OCI-LY7 (cell line): ENCODE measurements around the gene AGBL1. TPM values are rescaled to one million over a fixed set of nuclear protein-coding genes. Genes with fewer than 3 reads are reported as not detected.

Experiments
- BruUV-seq: library from RNA; stranded (reverse); fragments of 400-500 nt; replicated peaks from 2 replicates; lab custom pipeline; 2021; lab: Mats Ljungman, UMichigan
- CTCF ChIA-PET: fragments of 300-600 bp; sonication (Branson Sonifier 250); formaldehyde crosslinking; loops from one replicate; lab custom pipeline; 2022; ENCODE audit warnings: antibody characterized with exemption; ENCODE audit not compliant: unreplicated experiment; lab: Charles Lee
- POLR2A ChIA-PET: fragments of 300-600 bp; sonication (Branson Sonifier 250); formaldehyde crosslinking; loops from one replicate; lab custom pipeline; 2022; ENCODE audit warnings: antibody characterized with exemption; lab: Charles Lee
- DNase-seq: peaks from one replicate; pipeline ENCODE4 v3.0.0-alpha.2; 2015; ENCODE audit warnings: low spot score
- H2AFZ ChIP-seq: fragments of 200-600 bp; sonication (generic), shearing (Covaris generic); 2 replicates; pipeline ENCODE4 v1.6.1; 2014; ENCODE audit warnings: mild to moderate bottlenecking, antibody characterized with exemption, low read length, moderate library complexity
- H3K27ac ChIP-seq: fragments of 200-600 bp; sonication (generic); 2 replicates; pipeline ENCODE4 v1.5.1; 2014; ENCODE audit warnings: mixed run types, low read depth, mild to moderate bottlenecking, moderate library complexity, low read length, inconsistent platforms; ENCODE audit not compliant: poor library complexity, severe bottlenecking
- H3K36me3 ChIP-seq: fragments of 200-600 bp; sonication (generic); 2 replicates; pipeline ENCODE4 v1.6.1; 2014; ENCODE audit warnings: mild to moderate bottlenecking, antibody characterized with exemption, low read length, moderate library complexity, mixed read lengths; ENCODE audit not compliant: insufficient read depth
- H3K4me1 ChIP-seq: fragments of 200-600 bp; sonication (generic); 2 replicates; pipeline ENCODE4 v1.5.1; 2014; ENCODE audit warnings: mild to moderate bottlenecking, low read length; ENCODE audit not compliant: insufficient read depth, poor library complexity, severe bottlenecking
- H3K4me2 ChIP-seq: fragments of 200-600 bp; sonication (generic); 2 replicates; pipeline ENCODE4 v1.6.1; 2014; ENCODE audit warnings: mild to moderate bottlenecking, low read length
- H3K4me3 ChIP-seq: fragments of 200-600 bp; sonication (generic); 2 replicates; pipeline ENCODE4 v1.5.1; 2014; ENCODE audit warnings: mild to moderate bottlenecking, low read depth, low read length; ENCODE audit not compliant: poor library complexity, severe bottlenecking
- H3K79me2 ChIP-seq: fragments of 200-600 bp; sonication (generic); 2 replicates; pipeline ENCODE4 v1.6.1; 2016; ENCODE audit warnings: low read depth, mild to moderate bottlenecking, low read length, moderate library complexity, mixed read lengths; ENCODE audit not compliant: insufficient read depth
- H3K9me2 ChIP-seq: fragments of 200-600 bp; sonication (generic); 2 replicates; pipeline ENCODE4 v1.6.1; 2016; ENCODE audit warnings: mild to moderate bottlenecking, low read length, mixed read lengths; ENCODE audit not compliant: insufficient read depth
- H3K9me3 ChIP-seq: fragments of 200-600 bp; sonication (generic); 2 replicates; pipeline ENCODE4 v1.6.1; 2014; ENCODE audit warnings: mild to moderate bottlenecking, mixed run types, low read length, mixed read lengths
- H4K20me1 ChIP-seq: fragments of 200-600 bp; sonication (generic); 2 replicates; pipeline ENCODE4 v1.6.1; 2014; ENCODE audit warnings: mild to moderate bottlenecking, antibody characterized with exemption, low read length, moderate library complexity, mixed read lengths; ENCODE audit not compliant: insufficient read depth
- EZH2phosphoT487 ChIP-seq: fragments of 200-600 bp; sonication (generic); IDR thresholded peaks from 2 replicates; pipeline ENCODE4 v1.6.1; 2018; ENCODE audit warnings: low read depth, borderline replicate concordance, mild to moderate bottlenecking, mixed run types, antibody characterized with exemption, low read length, moderate library complexity, mixed read lengths
- intact Hi-C: fragments of 100-400 bp; cut with micrococcal nuclease; formaldehyde crosslinking; loops from one replicate; pipeline ENCODE4 v1.10.0; 2022; ENCODE audit not compliant: unreplicated experiment
- total RNA-seq, 2 experiments: library from RNA; depleted of rRNA in 1 of 2; stranded (reverse); fragments of >200 nt in 1 of 2; shearing (Covaris generic) in 1 of 2; gene quantifications; 2 replicates each; pipeline ENCODE4 v1.2.3, GENCODE V29; 2014 to 2022
- TF ChIP-seq, protein P1 (sequence below): fragments of 200-600 bp; sonication (generic); conservative IDR thresholded peaks from 2 replicates; pipeline ENCODE4 v1.5.1; 2014; ENCODE audit warnings: mild to moderate bottlenecking, antibody characterized with exemption, low read length, moderate library complexity, mixed read lengths

The AGBL1 gene
- total RNA-seq, 2 experiments from 2014 or later: not detected

DNA sequence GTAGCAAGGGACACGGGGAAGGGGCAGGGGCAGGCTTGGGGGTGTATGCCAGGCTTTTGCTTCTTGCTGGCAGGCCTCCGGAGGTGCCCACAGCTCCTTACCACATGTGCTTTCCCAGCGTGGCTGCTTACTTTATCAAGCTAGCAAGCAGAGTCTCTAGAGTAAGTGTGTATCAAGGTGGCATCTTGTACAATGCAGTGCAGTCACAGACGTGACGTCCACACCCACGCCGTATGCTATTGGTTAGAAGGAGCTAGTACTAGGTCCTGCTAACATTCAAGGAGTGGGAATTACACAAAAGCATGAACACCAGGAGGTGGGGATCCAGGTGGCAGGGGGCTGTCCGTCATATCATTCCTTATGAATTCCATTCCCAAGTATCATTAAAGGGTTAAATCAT is 15.3 kb upstream of the AGBL1 start:
- Histone ChIP-seq H3K79me2 (no peaks in the 10 kb centered on the region), H3K9me3 (no peaks in the 10 kb centered on the region), H3K9me2 (no peaks in the 10 kb centered on the region), H3K4me3 (no peak overlapping the region), H3K27ac (no peak overlapping the region), H3K36me3 (no peaks in the 10 kb centered on the region), H3K4me2 (no peak overlapping the region), H3K4me1 (no peaks in the 10 kb centered on the region), H4K20me1 (no peaks in the 10 kb centered on the region), H2AFZ (no peak overlapping the region)
- ChIA-PET POLR2A (interaction anchor here (0.6 kb wide), 1 partner anchor 48 kb away, joined by 3 read pairs; no protein-coding TSS in a partner anchor), CTCF (no interaction called here)
- intact Hi-C loops: no loop called here
- no peak for DNase-seq
- no TSS peak for BruUV-seq
- no peak for TF ChIP-seq EZH2phosphoT487
- TF ChIP-seq, protein P1, sequence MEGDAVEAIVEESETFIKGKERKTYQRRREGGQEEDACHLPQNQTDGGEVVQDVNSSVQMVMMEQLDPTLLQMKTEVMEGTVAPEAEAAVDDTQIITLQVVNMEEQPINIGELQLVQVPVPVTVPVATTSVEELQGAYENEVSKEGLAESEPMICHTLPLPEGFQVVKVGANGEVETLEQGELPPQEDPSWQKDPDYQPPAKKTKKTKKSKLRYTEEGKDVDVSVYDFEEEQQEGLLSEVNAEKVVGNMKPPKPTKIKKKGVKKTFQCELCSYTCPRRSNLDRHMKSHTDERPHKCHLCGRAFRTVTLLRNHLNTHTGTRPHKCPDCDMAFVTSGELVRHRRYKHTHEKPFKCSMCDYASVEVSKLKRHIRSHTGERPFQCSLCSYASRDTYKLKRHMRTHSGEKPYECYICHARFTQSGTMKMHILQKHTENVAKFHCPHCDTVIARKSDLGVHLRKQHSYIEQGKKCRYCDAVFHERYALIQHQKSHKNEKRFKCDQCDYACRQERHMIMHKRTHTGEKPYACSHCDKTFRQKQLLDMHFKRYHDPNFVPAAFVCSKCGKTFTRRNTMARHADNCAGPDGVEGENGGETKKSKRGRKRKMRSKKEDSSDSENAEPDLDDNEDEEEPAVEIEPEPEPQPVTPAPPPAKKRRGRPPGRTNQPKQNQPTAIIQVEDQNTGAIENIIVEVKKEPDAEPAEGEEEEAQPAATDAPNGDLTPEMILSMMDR: no peak

DNA sequence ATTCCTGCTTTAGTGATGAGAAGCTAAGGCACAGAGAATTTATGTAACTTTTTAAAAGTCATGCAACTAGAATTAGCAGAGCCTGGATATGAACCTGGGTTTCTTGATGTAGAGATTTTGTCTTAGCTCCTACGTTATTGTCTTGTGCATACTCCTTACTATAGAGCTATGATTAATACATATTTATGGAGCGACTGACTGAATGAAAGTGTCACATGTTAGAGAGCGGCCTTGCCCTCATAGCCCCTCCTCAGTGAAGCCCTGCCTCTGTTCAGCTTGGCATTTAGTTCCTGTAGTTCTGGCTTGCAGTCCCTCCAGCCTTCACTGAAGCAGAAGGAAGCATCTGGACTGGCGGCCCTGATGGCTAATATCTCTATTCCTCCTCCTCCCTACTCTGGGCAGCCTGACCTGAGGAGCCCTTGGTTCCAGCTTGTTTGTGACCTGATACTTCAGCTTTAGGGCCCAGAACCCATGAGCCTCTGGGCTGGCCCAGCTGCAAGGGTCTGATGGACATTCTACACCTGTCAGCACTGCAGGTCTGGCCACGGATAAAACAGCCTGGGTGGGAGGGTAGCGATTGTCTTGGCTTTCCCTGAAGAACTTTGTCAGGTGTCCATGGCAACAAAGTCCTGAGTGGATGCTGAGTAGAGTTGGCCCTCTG is 13.4 kb upstream of the AGBL1 start:
- Histone ChIP-seq H3K27ac (no peak overlapping the region), H2AFZ (no peak overlapping the region), H3K36me3 (no peaks in the 10 kb centered on the region), H3K4me2 (no peak overlapping the region), H3K4me1 (no peaks in the 10 kb centered on the region), H3K9me3 (no peaks in the 10 kb centered on the region), H3K79me2 (no peaks in the 10 kb centered on the region), H3K4me3 (no peak overlapping the region), H3K9me2 (no peaks in the 10 kb centered on the region), H4K20me1 (no peaks in the 10 kb centered on the region)
- DNase-seq: no peak
- ChIA-PET POLR2A (no interaction called here), CTCF (no interaction called here)
- TF ChIP-seq EZH2phosphoT487: no peak
- TF ChIP-seq, protein P1: no peak
- intact Hi-C loops: no loop called here
- no TSS peak for BruUV-seq

DNA sequence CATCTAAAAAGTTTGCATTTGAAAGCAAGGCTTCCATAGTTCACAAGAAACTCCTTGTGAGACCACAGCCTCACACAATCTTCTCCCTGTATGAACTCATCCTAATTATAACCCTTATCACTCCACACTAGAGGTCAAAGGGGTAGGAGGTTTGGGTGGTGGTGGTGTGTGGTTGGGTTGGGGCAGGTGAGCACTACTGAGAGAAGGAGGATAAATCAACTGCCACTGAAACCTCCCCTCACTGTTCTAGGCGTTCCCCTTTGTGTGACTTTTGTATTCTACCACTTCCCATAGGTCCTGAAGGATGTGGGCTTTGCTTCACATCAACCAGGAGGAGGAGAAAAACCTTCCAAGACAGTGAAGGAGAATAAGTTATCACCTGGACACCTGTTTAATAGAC is 6.4 kb upstream of the AGBL1 start:
- BruUV-seq: no TSS peak
- H4K20me1 ChIP-seq: no peaks in the 10 kb centered on the region
- TF ChIP-seq EZH2phosphoT487: no peak
- TF ChIP-seq, protein P1: no peak
- H3K4me2 ChIP-seq: no peak overlapping the region
- intact Hi-C loops: no loop called here
- no peaks in the 10 kb centered on the region for H3K9me3 ChIP-seq
- H3K36me3 ChIP-seq: no peaks in the 10 kb centered on the region
- POLR2A ChIA-PET: no interaction called here
- no peak overlapping the region for H3K4me3 ChIP-seq
- H3K4me1 ChIP-seq: no peaks in the 10 kb centered on the region
- no peak for DNase-seq
- H2AFZ ChIP-seq: no peak overlapping the region
- CTCF ChIA-PET: no interaction called here
- no peaks in the 10 kb centered on the region for H3K9me2 ChIP-seq
- no peak overlapping the region for H3K27ac ChIP-seq
- H3K79me2 ChIP-seq: no peaks in the 10 kb centered on the region
